WI38 (cell line): Measurements from ENCODE around the gene NUMA1.
A peak's percentile ranks its signal among the peaks of the same experiment; 100 is the strongest.

ENCODE experiments used
- H3K4me3 ChIP-seq: 2 replicates; pipeline ENCODE4 v1.5.1; 2011; ENCODE audit warnings: low read depth, mild to moderate bottlenecking, control low read depth, low read length
- CTCF ChIP-seq: IDR thresholded peaks from 2 replicates; pipeline ENCODE4 v1.5.1; 2012; ENCODE audit warnings: low read depth, mild to moderate bottlenecking, control low read depth, low read length

The NUMA1 gene

GRCh38 chr11:72061739-72062396 is 18.5 kb downstream of the NUMA1 start:
- no peak for TF ChIP-seq CTCF
- no peak overlapping the region for H3K4me3 ChIP-seq

DNA sequence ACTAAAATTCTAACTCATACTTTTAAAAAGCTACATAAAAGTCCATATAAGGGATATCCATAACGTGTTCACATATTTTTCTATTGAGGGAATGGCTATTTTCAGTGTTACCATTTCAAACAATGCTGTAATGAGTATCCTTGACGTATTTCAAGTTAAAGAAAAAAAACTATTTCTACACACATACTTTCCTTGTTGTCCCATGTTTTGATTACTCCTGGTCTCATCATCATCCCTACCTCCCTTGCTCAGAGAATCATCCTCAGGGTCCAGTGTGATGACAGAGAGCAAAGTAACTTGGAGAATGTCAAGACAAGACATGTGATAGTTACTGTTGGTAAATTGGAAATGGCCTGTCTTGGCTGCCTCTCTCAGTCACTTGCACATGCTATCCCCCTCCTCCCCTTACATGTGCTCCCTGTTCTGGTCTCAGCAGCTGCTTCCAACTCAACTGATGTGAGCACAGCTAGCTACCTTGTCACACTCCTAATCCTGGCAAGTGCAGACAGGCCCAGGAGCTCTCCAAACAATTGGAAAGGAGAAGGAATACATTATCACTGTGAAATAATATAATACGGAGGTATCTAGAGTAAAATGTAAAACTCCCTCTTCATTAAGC is 21.8 kb downstream of the NUMA1 start:
- TF ChIP-seq CTCF = no peak
- H3K4me3 ChIP-seq = no peak overlapping the region

DNA sequence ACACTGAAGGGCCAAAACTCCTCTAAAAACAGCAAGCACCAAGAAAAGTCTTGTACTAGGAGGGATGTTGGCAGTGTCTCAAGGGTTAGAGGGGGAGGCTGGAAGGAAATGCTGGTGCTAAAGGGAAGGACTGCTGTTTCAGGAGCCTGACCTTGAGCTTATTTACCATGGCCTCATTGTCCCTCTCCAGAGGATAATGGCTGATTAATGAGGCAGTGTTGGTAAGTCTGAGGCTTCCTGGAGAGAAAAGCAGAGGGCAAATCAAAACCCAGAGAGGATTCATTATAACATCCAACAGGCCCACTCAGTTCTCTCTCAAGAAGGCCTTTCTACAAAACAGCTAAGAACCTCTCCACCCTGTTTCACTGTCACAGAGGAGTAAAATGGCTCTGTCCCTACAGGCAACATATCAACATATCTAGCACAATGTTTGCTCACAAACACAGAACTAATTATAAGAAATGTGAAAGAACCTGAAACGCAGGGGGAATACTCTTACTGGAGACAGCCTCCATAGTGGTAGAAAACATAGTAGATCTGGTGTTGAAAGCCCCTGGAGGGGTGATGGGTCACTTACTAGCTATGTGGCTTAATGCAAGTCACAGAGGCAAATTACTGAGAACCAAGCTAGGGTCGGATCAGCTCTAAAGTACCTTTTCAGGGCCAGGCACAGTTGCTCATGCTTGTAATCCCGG is 31.4 kb downstream of the NUMA1 start:
- TF ChIP-seq CTCF = no peak
- no peak overlapping the region for H3K4me3 ChIP-seq

DNA sequence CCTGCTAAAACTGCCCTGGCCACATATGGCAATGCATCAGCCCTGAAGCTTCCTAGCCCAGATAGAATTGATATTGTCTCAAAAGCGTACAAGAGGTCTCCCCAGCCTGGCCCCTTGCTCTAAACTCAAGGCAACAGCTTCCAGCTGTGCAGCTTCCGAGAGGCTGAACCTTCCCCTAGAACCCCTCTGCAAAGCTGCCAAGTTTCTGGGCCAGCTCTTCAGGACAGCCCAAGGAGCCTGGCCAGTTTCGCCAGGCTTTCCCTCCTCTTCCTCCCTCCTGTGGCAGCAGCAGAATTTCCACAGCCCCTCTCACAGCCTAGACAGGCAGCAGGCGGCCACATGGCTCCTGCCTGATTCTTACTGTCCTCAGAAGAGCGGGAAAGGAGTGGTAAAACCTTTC is 34.5 kb downstream of the NUMA1 start:
- no peak overlapping the region for H3K4me3 ChIP-seq
- TF ChIP-seq CTCF = no peak

- H3K4me3 ChIP-seq = peak overlapping the region; percentile 79
Measured at GRCh38 chr11:72042064-72042745, 38.1 kb downstream of the NUMA1 start.

DNA sequence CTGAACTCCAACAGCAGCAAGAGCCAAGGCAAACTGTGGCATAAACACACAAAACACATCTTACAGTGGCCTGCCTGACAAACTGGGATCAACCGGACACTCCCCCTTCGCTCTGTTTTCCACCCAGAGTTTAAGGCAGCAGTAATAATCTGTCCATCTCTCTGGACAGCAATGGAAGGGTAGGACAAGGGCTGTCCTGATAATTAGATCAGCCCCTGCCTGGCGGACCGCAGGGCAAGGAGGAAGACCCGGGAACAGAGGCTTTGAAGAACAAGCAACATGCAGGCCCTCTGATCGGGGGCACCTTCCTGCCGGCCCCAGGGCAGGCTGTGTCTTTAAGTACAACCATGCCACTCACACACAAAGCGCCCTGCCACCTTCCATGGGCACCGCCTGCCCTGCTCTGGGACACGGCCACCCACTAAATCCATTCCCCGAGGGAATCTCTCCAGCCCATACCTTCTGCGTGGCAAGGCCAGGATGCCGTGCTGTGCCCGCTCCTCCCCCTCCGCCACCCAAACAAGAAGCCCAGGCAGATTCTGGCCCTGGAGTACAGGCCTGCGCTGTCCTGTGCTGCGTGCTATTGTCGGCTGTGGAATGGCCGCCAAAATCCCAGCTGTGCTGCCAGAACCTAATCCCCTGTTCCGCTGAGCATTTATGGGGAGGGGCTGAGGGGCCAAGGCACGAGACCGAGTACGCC is 38.8 kb downstream of the NUMA1 start:
- peak overlapping the region; percentile 79 for H3K4me3 ChIP-seq
- no peak for TF ChIP-seq CTCF

More at GRCh38 chr11:72042064-72042745, 38.1 kb downstream of the NUMA1 start:
- TF ChIP-seq CTCF = no peak
